GM12891 (cell line): ENCODE results near the gene ASIC2.

Source experiments
- DNase-seq: peaks from one replicate; pipeline ENCODE4 v3.0.0; 2011; ENCODE audit warnings: low spot score; ENCODE audit not compliant: insufficient read length
- FAIRE-seq: peaks from 2 replicates; lab custom pipeline; 2011; peaks lifted over from hg19 to GRCh38; lab: Jason Lieb, UNC
- PAX5 ChIP-seq: IDR thresholded peaks from 2 replicates; pipeline ENCODE4 v1.6.1; 2011; ENCODE audit warnings: low read length, moderate library complexity, mild to moderate bottlenecking; ENCODE audit not compliant: insufficient read depth, severe bottlenecking
- POLR2A ChIP-seq: IDR thresholded peaks from 2 replicates; pipeline ENCODE4 v1.6.1; 2011; ENCODE audit warnings: low read depth, low read length, control low read depth
- POLR2AphosphoS5 ChIP-seq: IDR thresholded peaks from 2 replicates; pipeline ENCODE4 v1.6.1; 2011; ENCODE audit warnings: low read depth, low read length, control low read depth
- POU2F2 ChIP-seq: IDR thresholded peaks from 2 replicates; pipeline ENCODE4 v1.6.1; 2011; ENCODE audit warnings: low read depth, mild to moderate bottlenecking, control low read depth, low read length, moderate library complexity
- SPI1 ChIP-seq: IDR thresholded peaks from 2 replicates; pipeline ENCODE4 v1.6.1; 2011; ENCODE audit warnings: low read depth, low read length, control low read depth
- TAF1 ChIP-seq: IDR thresholded peaks from 2 replicates; pipeline ENCODE4 v1.6.1; 2011; ENCODE audit warnings: low read depth, low read length, control low read depth

ASIC2 gene

DNA sequence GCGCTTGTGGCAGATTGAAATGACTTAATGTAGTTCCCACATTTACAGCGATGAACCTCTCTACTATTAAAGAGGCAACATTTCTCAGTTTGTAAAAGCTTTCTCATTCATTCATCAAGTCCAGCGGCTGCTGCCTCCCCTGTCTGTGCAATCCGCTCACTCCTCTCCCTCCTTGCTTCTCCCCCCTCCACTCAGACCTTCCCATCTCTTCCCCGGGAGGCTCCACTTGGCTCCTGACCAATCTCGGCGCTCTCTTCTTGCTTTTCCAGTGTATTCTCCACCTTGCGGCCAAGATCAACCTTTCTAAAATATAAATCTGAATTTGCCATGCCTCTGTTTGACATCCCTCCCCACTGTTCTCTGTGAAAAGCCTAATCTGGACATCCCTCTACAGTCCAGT, 117.5 kb downstream of the ASIC2 start:
- DNase-seq (no peak), FAIRE-seq (no peak)
- TF ChIP-seq POU2F2 (no peak), POLR2A (no peak), POLR2AphosphoS5 (no peak), SPI1 (no peak), TAF1 (no peak), PAX5 (no peak)

DNA sequence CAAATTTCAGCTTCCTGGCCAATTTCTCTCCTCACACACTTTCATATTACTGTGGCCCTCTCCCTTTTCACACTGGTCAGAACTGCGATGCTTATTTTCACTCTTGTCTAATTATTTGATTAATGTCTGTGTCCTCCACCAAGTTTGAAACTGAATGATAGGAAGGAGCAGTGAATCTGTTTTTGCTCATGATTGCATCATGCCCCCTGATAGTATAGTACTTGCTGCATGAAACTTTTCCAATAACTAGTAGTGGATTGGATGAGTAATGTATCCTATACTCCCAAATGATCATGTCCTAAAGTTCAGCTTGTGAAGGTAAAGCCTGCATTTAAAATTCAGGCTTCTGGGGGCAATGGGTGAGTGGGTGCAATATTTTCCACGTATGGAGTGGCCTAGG, 121.2 kb downstream of the ASIC2 start:
- FAIRE-seq (no peak), DNase-seq (no peak)
- no peak for TF ChIP-seq POLR2A
- no peak for TF ChIP-seq POLR2AphosphoS5
- TF ChIP-seq SPI1 = no peak
- no peak for TF ChIP-seq POU2F2
- TF ChIP-seq TAF1 = no peak

DNA sequence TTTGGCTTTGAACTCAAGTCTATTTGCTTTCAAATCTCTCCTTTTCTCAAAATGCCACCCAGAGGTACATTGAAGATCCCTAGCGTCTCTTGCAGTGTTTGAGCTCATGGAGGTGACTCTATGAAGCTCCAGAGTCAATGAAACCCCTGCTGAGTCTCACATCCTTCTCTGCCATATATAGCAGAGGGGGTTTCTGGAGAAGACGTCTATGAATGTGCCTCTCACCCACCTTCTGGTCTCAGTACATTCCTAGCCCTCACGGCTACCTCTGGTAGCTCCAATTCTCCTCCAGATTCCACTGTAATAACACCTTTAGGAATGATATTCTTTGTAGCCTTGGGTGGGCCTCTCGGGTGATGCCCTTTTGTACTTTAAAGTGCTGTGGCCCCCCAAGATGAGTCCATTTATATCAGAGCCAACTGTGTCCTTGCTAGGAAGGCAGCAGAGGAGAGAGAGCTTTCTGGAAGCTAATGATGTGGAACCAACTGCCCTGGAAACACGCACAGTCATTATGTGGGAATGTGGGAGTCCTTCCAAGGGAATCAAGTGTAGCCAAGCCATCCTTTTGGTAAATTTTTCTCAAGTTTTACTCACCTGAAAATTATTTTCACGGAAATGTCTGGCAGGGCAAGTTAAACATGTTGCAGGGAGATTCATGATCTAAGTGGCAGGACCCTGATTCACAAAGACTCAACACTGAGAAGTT, 123.4 kb downstream of the ASIC2 start:
- TF ChIP-seq POU2F2 (no peak), TAF1 (no peak), SPI1 (no peak), PAX5 (no peak), POLR2A (no peak), POLR2AphosphoS5 (no peak)
- no peak for DNase-seq
- FAIRE-seq = no peak

DNA sequence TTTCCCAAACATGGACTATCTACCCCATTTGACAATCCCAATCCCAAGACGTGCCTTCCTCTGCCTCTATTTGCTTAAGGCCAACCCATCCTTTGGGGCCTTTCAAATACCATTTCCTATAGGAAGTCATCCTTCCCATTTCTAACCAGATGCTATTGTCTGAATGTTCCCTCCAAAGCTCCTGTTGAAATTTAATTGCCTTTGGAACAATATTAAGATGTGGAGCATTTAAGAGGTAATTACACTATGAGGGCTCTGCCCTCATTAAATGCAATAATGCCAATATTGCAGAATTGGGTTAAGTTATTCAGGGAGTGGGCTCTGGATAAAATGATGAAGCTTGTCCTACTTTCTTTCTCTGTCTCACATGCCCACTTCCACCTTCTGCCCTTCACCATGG, 125.4 kb downstream of the ASIC2 start:
- DNase-seq (no peak), FAIRE-seq (no peak)
- TF ChIP-seq POU2F2 (no peak), POLR2AphosphoS5 (no peak), TAF1 (no peak), POLR2A (no peak), SPI1 (no peak)

DNA sequence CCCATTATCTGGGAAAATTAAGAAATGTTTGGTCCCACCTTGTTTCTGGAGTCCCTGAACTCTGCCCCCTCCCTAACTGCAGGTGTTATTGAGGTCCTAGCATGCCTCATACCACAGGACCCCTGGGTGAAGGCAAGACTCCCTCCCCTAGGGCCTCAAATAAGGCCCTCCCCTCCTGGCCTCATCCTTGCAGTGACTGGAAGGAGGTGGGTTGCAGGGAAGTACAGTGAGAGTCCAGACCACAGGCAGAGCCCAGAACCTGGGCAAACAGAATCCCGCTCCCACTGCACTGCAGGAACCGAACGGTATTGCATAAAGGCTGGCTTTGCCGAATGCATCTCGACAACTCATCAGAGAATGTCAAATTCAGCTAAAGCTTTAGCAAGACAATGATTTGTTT, 126.6 kb downstream of the ASIC2 start:
- no peak for DNase-seq
- FAIRE-seq = no peak
- no peak for TF ChIP-seq POLR2A
- no peak for TF ChIP-seq POU2F2
- no peak for TF ChIP-seq PAX5
- no peak for TF ChIP-seq POLR2AphosphoS5
- TF ChIP-seq SPI1 = no peak
- no peak for TF ChIP-seq TAF1

DNA sequence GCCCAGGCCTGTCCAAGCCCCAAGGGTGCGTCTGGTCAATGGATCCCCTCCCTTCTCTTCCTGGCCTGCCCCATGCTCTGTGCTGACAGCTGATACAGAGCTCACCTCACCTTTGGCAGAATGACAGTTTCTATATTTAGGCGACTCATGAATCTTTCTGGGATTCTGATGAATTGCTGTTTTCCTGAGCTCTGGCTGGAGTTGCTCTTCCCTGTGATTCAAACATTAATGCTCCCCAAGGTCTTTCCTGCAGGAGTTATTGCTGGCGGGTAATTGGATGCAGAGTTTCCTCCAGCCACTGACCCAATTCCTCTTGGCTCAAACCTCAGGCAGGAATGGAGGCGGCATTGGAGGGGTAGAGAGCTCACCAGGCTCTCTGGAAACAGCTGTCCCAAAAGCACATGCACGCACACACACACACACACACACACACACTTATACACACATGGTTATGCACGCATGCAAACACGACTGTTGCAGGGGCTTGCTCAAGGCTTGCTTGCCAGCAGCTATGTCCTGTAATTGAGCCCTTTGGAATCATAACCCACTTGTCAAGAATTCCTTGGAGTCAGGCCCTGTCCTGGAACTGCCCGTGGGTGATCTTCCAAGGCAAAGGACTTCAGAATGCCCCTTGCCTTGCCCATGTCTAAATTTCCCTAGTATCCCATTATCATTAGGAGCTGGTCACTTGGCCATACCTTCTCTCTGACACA, 128.8 kb downstream of the ASIC2 start:
- FAIRE-seq (no peak), DNase-seq (no peak)
- no peak for TF ChIP-seq TAF1
- TF ChIP-seq POLR2AphosphoS5 = no peak
- TF ChIP-seq POLR2A = no peak
- TF ChIP-seq POU2F2 = no peak
- TF ChIP-seq PAX5 = no peak
- TF ChIP-seq SPI1 = no peak

DNA sequence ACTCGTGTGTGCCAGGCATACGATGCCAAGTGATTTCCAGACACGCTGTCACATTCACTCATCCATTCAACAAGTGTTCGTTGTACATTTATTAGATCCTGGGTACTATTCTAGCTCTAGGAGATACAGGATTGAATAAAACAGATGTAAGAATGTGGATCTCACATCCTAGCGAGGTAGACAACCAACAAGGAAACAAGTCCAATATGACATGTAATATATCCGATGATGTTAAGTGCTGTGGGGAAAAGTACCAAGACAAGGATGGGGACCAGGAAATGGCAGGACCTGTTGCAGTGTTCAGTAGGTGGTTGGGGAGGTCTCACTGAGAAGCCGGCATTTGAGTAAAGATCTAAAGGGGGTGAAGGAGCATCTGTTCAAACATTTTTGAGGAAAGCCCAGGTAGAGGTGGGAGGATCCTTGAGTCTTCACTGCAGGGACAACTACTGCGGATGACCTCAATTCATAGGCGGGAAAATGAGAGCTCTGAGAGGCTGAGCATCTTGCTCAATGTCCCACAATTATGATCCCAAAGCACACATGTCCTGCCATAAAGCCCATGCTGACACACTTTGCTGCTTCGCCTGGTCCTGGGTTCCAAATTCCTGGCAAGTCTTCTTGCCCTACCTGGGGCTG, 129.4 kb downstream of the ASIC2 start:
- DNase-seq (no peak), FAIRE-seq (no peak)
- no peak for TF ChIP-seq POLR2A
- TF ChIP-seq PAX5 = no peak
- no peak for TF ChIP-seq TAF1
- TF ChIP-seq POU2F2 = no peak
- TF ChIP-seq POLR2AphosphoS5 = no peak
- no peak for TF ChIP-seq SPI1

DNA sequence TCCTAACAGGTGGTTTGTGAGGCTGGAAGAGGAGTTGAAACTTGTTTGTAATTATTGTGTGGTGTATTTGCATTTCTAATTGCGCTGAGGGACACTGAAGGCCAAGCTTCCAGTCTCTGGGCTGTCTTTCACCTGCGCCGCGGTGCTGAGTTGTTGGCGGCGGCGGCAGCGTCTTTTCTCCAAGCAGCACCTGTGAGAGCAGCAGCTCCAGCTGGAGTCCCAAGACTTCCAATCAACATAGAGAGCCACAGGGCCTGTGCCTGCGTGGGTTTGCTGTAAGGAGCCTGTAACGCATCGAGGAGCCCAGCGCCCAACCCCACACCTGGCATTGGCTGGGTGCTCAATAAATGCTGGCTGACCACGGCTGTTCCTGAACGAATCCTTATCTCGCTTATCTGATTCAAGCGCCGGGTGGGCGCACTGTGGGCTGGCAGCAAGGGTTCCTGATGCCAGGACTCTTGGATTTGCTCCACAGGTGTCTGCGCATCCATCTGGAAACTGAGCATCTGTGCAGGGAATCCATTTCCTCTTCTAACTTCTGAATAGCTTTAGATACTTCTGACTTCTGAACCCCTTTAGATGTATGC, 138.1 kb downstream of the ASIC2 start:
- DNase-seq (no peak), FAIRE-seq (no peak)
- TF ChIP-seq POLR2AphosphoS5 (no peak), PAX5 (no peak), POLR2A (no peak)

DNA sequence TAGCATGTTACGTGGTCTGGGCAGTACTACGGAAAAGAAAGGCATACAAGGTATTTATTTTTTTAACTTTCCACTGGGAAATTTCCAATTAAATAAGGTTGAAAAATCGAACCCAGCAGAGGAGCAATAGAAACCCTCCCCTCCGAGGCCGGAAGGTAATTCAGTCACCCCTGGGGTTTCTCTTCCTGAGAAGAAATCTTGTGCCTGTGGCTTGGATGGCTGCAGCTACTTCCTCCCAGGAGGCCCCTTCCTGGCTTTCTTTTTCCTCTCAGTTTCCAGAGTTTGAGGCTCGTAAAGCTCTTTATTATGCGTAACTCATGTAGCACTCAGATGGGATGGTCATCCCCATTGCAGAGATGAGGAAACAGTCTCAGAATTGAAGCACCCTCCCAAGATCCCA, 140.3 kb downstream of the ASIC2 start:
- FAIRE-seq (no peak), DNase-seq (no peak)
- TF ChIP-seq POLR2AphosphoS5 = no peak
- TF ChIP-seq POLR2A = no peak
- no peak for TF ChIP-seq SPI1
- TF ChIP-seq POU2F2 = no peak
- TF ChIP-seq PAX5 = no peak
- no peak for TF ChIP-seq TAF1
